Fibroblast of villous mesenchyme (primary cell): Measurements from ENCODE around the gene FYCO1. TPM values are rescaled to one million over a fixed set of nuclear protein-coding genes. Genes with fewer than 3 reads are reported as not detected.

Source experiments
- DNase-seq: peaks from one replicate; pipeline ENCODE4 v3.0.0-alpha.2; 2010; ENCODE audit warnings: low read depth
- H3K4me3 ChIP-seq: 2 replicates; pipeline ENCODE4 v1.5.1; 2011; ENCODE audit warnings: low read depth, mild to moderate bottlenecking, low read length
- CTCF ChIP-seq: IDR thresholded peaks from 2 replicates; pipeline ENCODE4 v1.5.1; 2012; ENCODE audit warnings: low read depth, mild to moderate bottlenecking, low read length; ENCODE audit not compliant: insufficient read depth
- total RNA-seq: library from RNA; depleted of rRNA; stranded (reverse); fragments of >200 nt; gene quantifications from 2 replicates; pipeline ENCODE4 v1.2.3, GENCODE V29; 2012

The FYCO1 gene
- total RNA-seq, 1 donor = 23.7 TPM

GRCh38 chr3:45907769-45908705 is 87.6 kb downstream of the FYCO1 start:
- H3K4me3 ChIP-seq = no peak overlapping the region
- TF ChIP-seq CTCF = no peak
- peak; percentile 87 for DNase-seq

- peak; percentile 74 for TF ChIP-seq CTCF
- no peak overlapping the region for H3K4me3 ChIP-seq
- DNase-seq = peak; percentile 76
These were observed 88.8 kb downstream of the FYCO1 start for GRCh38 chr3:45906681-45907407.

- H3K4me3 ChIP-seq = no peak overlapping the region
- no peak for DNase-seq
- TF ChIP-seq CTCF = no peak
These were observed 89.9 kb downstream of the FYCO1 start for GRCh38 chr3:45905755-45906154.

GRCh38 chr3:45904931-45905330 is 90.7 kb downstream of the FYCO1 start:
- TF ChIP-seq CTCF = no peak
- no peak for DNase-seq
- no peak overlapping the region for H3K4me3 ChIP-seq

GRCh38 chr3:45896956-45897355 is 98.7 kb downstream of the FYCO1 start:
- H3K4me3 ChIP-seq = no peak overlapping the region
- peak; percentile 83 for DNase-seq
- no peak for TF ChIP-seq CTCF

GRCh38 chr3:45895686-45896468 is 99.7 kb downstream of the FYCO1 start:
- H3K4me3 ChIP-seq = no peak overlapping the region
- no peak for DNase-seq
- TF ChIP-seq CTCF = no peak
